SK-N-MC (cell line): Measurements from ENCODE around the gene PDC.

ENCODE experiments used
- EZH2 ChIP-seq: fragments of 200-600 bp; sonication (generic); IDR thresholded peaks from one replicate; pipeline ENCODE4 v1.6.1; 2017; ENCODE audit warnings: antibody characterized with exemption
- POLR2AphosphoS5 ChIP-seq: IDR thresholded peaks from 2 replicates; pipeline ENCODE4 v1.6.1; 2012; ENCODE audit warnings: mild to moderate bottlenecking, low read depth, low read length, borderline replicate concordance

DNA sequence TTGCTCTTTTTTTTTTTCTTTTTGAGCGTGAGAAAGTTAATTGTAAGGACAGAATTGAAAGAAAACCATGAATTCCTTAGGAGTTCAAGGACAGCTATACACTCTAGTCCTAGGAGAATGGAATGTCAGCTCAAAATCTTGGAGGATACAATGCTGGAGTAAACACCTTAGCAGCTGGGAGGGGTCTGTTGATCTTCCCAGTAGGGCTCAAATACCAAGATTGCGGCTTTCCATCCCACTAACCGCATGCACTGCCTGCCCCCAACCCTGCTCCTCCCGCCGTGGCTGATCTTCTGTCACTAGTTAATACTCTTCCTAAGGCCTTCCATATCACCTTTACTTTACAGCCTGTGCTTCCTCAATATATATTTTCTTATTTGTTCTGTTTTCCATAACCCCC, 2.6 kb upstream of the PDC start:
- no peak for TF ChIP-seq POLR2AphosphoS5
- TF ChIP-seq EZH2: no peak
